IMR-90 (cell line): ENCODE results near the gene PLCB3. TPM values are rescaled to one million over a fixed set of nuclear protein-coding genes. Genes with fewer than 3 reads are reported as not detected.

Experiments
- ATAC-seq: fragments of 200-7000 bp; cut with Tn5 transposase; 2 replicates; pipeline ENCODE4 v1.9.1; 2020; ENCODE audit warnings: low read depth, mild to moderate bottlenecking, moderate library complexity
- BruUV-seq: library from RNA; stranded (reverse); fragments of 400-500 nt; replicated peaks from 2 replicates; lab custom pipeline; 2021; lab: Mats Ljungman, UMichigan
- CTCF ChIA-PET: fragments of 300-600 bp; formaldehyde crosslinking; extraction: SDS; loops from one replicate; lab custom pipeline; 2021; ENCODE audit warnings: antibody characterized with exemption; lab: Yijun Ruan, JAX
- POLR2A ChIA-PET: fragments of 300-600 bp; sonication (Branson Sonifier 250); formaldehyde crosslinking; loops from one replicate; lab custom pipeline; 2022; ENCODE audit warnings: antibody characterized with exemption; ENCODE audit not compliant: unreplicated experiment; lab: Charles Lee
- DNase-seq: peaks from one replicate; pipeline ENCODE4 v3.0.0; 2013
- H2AFZ ChIP-seq: replicated peaks from 2 replicates; pipeline ENCODE3; 2013; ENCODE audit warnings: low read length, mild to moderate bottlenecking; ENCODE audit not compliant: poor library complexity
- H2AK5ac ChIP-seq: 2 replicates; pipeline ENCODE4 v1.6.1; 2013; ENCODE audit warnings: low read depth, low read length, inconsistent platforms
- H2AK9ac ChIP-seq: replicated peaks from 2 replicates; pipeline ENCODE3; 2013; ENCODE audit warnings: mild to moderate bottlenecking, low read depth, low read length, moderate library complexity; ENCODE audit not compliant: poor library complexity
- H2BK120ac ChIP-seq: 2 replicates; pipeline ENCODE4 v1.6.1; 2013; ENCODE audit warnings: low read depth, low read length, inconsistent platforms
- H2BK15ac ChIP-seq: 3 replicates; pipeline ENCODE4 v1.6.1; 2013; ENCODE audit warnings: low read depth, low read length, inconsistent platforms
- H2BK20ac ChIP-seq: 2 replicates; pipeline ENCODE4 v1.6.1; 2013; ENCODE audit warnings: low read depth, mild to moderate bottlenecking, inconsistent platforms, low read length, moderate library complexity
- H2BK5ac ChIP-seq: 2 replicates; pipeline ENCODE4 v1.6.1; 2013; ENCODE audit warnings: mild to moderate bottlenecking, low read depth, low read length, inconsistent platforms; ENCODE audit not compliant: poor library complexity, severe bottlenecking
- H3K14ac ChIP-seq: replicated peaks from 2 replicates; pipeline ENCODE4 v1.6.1; 2013; ENCODE audit warnings: low read depth, low read length, inconsistent platforms
- H3K18ac ChIP-seq: 2 replicates; pipeline ENCODE4 v1.6.1; 2013; ENCODE audit warnings: low read depth, low read length, control low read depth
- H3K23ac ChIP-seq: 2 replicates; pipeline ENCODE4 v1.6.1; 2013; ENCODE audit warnings: low read depth, low read length, inconsistent platforms
- H3K27ac ChIP-seq: 2 replicates; pipeline ENCODE4 v1.5.1; 2013; ENCODE audit warnings: mild to moderate bottlenecking, control low read depth, low read length; ENCODE audit not compliant: insufficient read depth
- H3K27me3 ChIP-seq: 2 replicates; pipeline ENCODE4 v1.6.1; 2013; ENCODE audit warnings: low read length; ENCODE audit not compliant: control insufficient read depth, insufficient read depth
- H3K36me3 ChIP-seq: 2 replicates; pipeline ENCODE4 v1.6.1; 2013; ENCODE audit warnings: low read length, mixed read lengths; ENCODE audit not compliant: control insufficient read depth, insufficient read depth
- H3K4ac ChIP-seq: 2 replicates; pipeline ENCODE4 v1.6.1; 2013; ENCODE audit warnings: low read depth, low read length, inconsistent platforms
- H3K4me1 ChIP-seq: 2 replicates; pipeline ENCODE4 v1.6.1; 2013; ENCODE audit warnings: low read length, mixed read lengths; ENCODE audit not compliant: control insufficient read depth, insufficient read depth
- H3K4me2 ChIP-seq: 2 replicates; pipeline ENCODE4 v1.6.1; 2013; ENCODE audit warnings: low read depth, mild to moderate bottlenecking, control low read depth, low read length, moderate library complexity
- H3K4me3 ChIP-seq: 2 replicates; pipeline ENCODE4 v1.5.1; 2013; ENCODE audit warnings: low read depth, mild to moderate bottlenecking, control low read depth, low read length, moderate library complexity; ENCODE audit not compliant: insufficient read depth
- H3K56ac ChIP-seq: 2 replicates; pipeline ENCODE4 v1.6.1; 2013; ENCODE audit warnings: low read length, inconsistent platforms; ENCODE audit not compliant: insufficient read depth; ENCODE audit errors: extremely low read depth
- H3K79me1 ChIP-seq, 2 experiments: 2 replicates each; pipeline ENCODE4 v1.6.1; 2013; ENCODE audit warnings: low read length in 2 of 2, inconsistent platforms in 1 of 2, low read depth in 1 of 2
- H3K9ac ChIP-seq: 2 replicates; pipeline ENCODE4 v1.6.1; 2013; ENCODE audit warnings: low read depth, low read length, control low read depth
- H3K9me1 ChIP-seq: 2 replicates; pipeline ENCODE4 v1.6.1; 2013; ENCODE audit warnings: low read length, inconsistent platforms; ENCODE audit not compliant: insufficient read depth
- H3K9me3 ChIP-seq: 2 replicates; pipeline ENCODE4 v1.6.1; 2013; ENCODE audit warnings: low read length; ENCODE audit not compliant: control insufficient read depth, insufficient read depth
- H4K20me1 ChIP-seq: 2 replicates; pipeline ENCODE4 v1.6.1; 2013; ENCODE audit warnings: low read length, inconsistent platforms; ENCODE audit not compliant: insufficient read depth
- H4K5ac ChIP-seq: 2 replicates; pipeline ENCODE4 v1.6.1; 2013; ENCODE audit warnings: mild to moderate bottlenecking, low read depth, low read length, control low read depth
- H4K8ac ChIP-seq, 2 experiments: 2 replicates each; pipeline ENCODE4 v1.6.1; 2013; ENCODE audit warnings: low read depth in 2 of 2, low read length in 2 of 2, control low read depth in 1 of 2, inconsistent platforms in 1 of 2
- H4K91ac ChIP-seq: 2 replicates; pipeline ENCODE4 v1.6.1; 2013; ENCODE audit warnings: low read depth, low read length, inconsistent platforms; ENCODE audit not compliant: insufficient read depth
- MAZ ChIP-seq: IDR thresholded peaks from 2 replicates; pipeline ENCODE4 v1.6.1; 2012; ENCODE audit warnings: low read depth, mild to moderate bottlenecking, low read length, improper control_type of control experiment, moderate library complexity, borderline replicate concordance
- MXI1 ChIP-seq: IDR thresholded peaks from 2 replicates; pipeline ENCODE4 v1.6.1; 2012; ENCODE audit warnings: low read depth, mild to moderate bottlenecking, low read length, moderate library complexity, borderline replicate concordance
- POLR2A ChIP-seq: IDR thresholded peaks from 2 replicates; pipeline ENCODE4 v1.6.1; 2012; ENCODE audit warnings: mild to moderate bottlenecking, low read depth, low read length
- RCOR1 ChIP-seq: IDR thresholded peaks from 2 replicates; pipeline ENCODE4 v1.6.1; 2012; ENCODE audit warnings: mild to moderate bottlenecking, low read length, improper control_type of control experiment; ENCODE audit not compliant: insufficient replicate concordance
- RFX5 ChIP-seq: IDR thresholded peaks from 2 replicates; pipeline ENCODE4 v1.8.0; 2012; ENCODE audit warnings: low read depth, mild to moderate bottlenecking, low read length, moderate library complexity
- USF2 ChIP-seq: fragments of 150-350 bp; IDR thresholded peaks from 2 replicates; pipeline ENCODE4 v1.6.1; 2017; ENCODE audit warnings: mild to moderate bottlenecking, antibody characterized with exemption, low read length, low read depth
- WGBS, 2 experiments: methylation state at CpG; one replicate each; pipeline versions ENCODE4 v1.1.5 to v1.1.7; 2013; ENCODE audit warnings: missing lambda C conversion rate in 2 of 2; ENCODE audit not compliant: insufficient read length in 1 of 2; ENCODE audit errors: extremely low coverage in 2 of 2; 5-methylcytosine and 5-hydroxymethylcytosine counted together
- dilution Hi-C: fragments of 300-500 bp; cut with HindIII; formaldehyde crosslinking; loops from one replicate; pipeline ENCODE4 v1.14.3; 2018; ENCODE audit warnings: low sequenced_read_pairs; ENCODE audit not compliant: unreplicated experiment
- in situ Hi-C: fragments of 300-500 bp; cut with MboI; formaldehyde crosslinking; loops from 3 replicates; pipeline ENCODE4 v1.14.3; 2019; ENCODE audit warnings: low sequenced_read_pairs, inconsistent platforms, mixed read lengths
- intact Hi-C: fragments of 100-400 bp; cut with micrococcal nuclease; formaldehyde crosslinking; loops from 2 replicates; pipeline ENCODE4 v1.10.0; 2022
- polyA plus RNA-seq, 3 experiments: library from polyadenylated mRNA; depleted of rRNA; stranded (reverse); fragments of >200 nt; gene quantifications; 2 replicates each; pipeline ENCODE4 v1.2.3, GENCODE V29; 2012; ENCODE audit warnings: low replicate concordance in 1 of 3
- total RNA-seq: library from RNA; depleted of rRNA; stranded (reverse); fragments of >200 nt; gene quantifications from 2 replicates; pipeline ENCODE4 v1.2.3, GENCODE V29; 2012
- TF ChIP-seq, protein P1 (sequence below): fragments of 150-350 bp; IDR thresholded peaks from 2 replicates; pipeline ENCODE4 v1.6.1; 2016; ENCODE audit warnings: low read depth, mild to moderate bottlenecking, low read length, moderate library complexity, borderline replicate concordance

Gene PLCB3
- total and polyA plus RNA-seq, 2 of the 4 experiments (the other 2 are of a cell fraction), result 23.9 to 24.9 TPM

DNA sequence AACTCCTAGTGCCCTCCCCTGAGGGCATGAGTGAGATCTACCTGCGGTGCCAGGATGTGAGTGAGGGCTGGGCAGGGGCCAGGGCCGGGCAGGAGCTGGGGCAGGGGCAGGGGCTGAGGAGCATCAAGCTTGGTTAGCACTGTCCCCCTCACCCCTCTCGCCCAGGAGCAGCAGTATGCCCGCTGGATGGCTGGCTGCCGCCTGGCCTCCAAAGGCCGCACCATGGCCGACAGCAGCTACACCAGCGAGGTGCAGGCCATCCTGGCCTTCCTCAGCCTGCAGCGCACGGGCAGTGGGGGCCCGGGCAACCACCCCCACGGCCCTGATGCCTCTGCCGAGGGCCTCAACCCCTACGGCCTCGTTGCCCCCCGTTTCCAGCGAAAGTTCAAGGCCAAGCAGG lies 31.1 kb upstream of the PLCB3 start:
- H2AK5ac ChIP-seq, result no peak overlapping the region
- peaks cover 5% of the 10 kb centered on the region for H3K36me3 ChIP-seq
- H3K4me1 ChIP-seq, result peaks cover 2% of the 10 kb centered on the region
- 98% methylated on average over 12 of the region's 17 CpGs; no CpG with 5 or more reads in 1 of the 2 experiments for WGBS, 2 experiments
- no peak overlapping the region for H2AK9ac ChIP-seq
- no peak overlapping the region for H3K14ac ChIP-seq
- H3K4me3 ChIP-seq, result no peak overlapping the region
- H4K5ac ChIP-seq, result no peak overlapping the region
- H3K9me1 ChIP-seq, result peaks cover 11% of the 10 kb centered on the region
- H3K4ac ChIP-seq, result no peak overlapping the region
- intact Hi-C loops (no loop called here), in situ Hi-C loops (no loop called here), dilution Hi-C loops (no loop called here)
- no peak overlapping the region for H3K18ac ChIP-seq
- no peak for TF ChIP-seq RFX5
- TF ChIP-seq, protein P1, sequence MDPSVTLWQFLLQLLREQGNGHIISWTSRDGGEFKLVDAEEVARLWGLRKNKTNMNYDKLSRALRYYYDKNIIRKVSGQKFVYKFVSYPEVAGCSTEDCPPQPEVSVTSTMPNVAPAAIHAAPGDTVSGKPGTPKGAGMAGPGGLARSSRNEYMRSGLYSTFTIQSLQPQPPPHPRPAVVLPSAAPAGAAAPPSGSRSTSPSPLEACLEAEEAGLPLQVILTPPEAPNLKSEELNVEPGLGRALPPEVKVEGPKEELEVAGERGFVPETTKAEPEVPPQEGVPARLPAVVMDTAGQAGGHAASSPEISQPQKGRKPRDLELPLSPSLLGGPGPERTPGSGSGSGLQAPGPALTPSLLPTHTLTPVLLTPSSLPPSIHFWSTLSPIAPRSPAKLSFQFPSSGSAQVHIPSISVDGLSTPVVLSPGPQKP, result no peak
- TF ChIP-seq MAZ, result no peak
- no peak for TF ChIP-seq RCOR1
- no peak for TF ChIP-seq USF2
- TF ChIP-seq MXI1, result no peak
- no peak for TF ChIP-seq POLR2A
- ChIA-PET POLR2A (no interaction called here), CTCF (no interaction called here)
- H3K79me1 ChIP-seq, result peaks cover 5 to 16% of the 10 kb centered on the region in 2 experiments; a peak in 2 of 4 replicates
- no peak overlapping the region for H3K9ac ChIP-seq
- no peak for ATAC-seq
- no peak overlapping the region for H4K91ac ChIP-seq
- H2BK15ac ChIP-seq, result no peak overlapping the region
- H3K27ac ChIP-seq, result no peak overlapping the region
- no peak overlapping the region for H2BK120ac ChIP-seq
- no peak overlapping the region for H3K56ac ChIP-seq
- no peak overlapping the region for H3K23ac ChIP-seq
- no peaks in the 10 kb centered on the region for H3K9me3 ChIP-seq
- no peak overlapping the region for H2BK5ac ChIP-seq
- H4K8ac ChIP-seq, result no peak overlapping the region
- no peaks in the 10 kb centered on the region for H3K27me3 ChIP-seq
- H2AFZ ChIP-seq, result no peak overlapping the region
- no TSS peak for BruUV-seq
- no peak overlapping the region for H2BK20ac ChIP-seq
- no peak overlapping the region for H3K4me2 ChIP-seq
- H4K20me1 ChIP-seq, result no peaks in the 10 kb centered on the region
- no peak for DNase-seq
